Measurements from ENCODE around the gene CACNA1S.

- no peak for TF ChIP-seq HCFC1 (IDR thresholded peaks at IDR 0.05; ENCODE audit: low read depth, low read length)
- no peak for TF ChIP-seq KLF6 (CRISPR knock-in tag; IDR thresholded peaks at IDR 0.05)
- no peak for TF ChIP-seq RBAK (CRISPR knock-in tag; IDR thresholded peaks at IDR 0.05)
- no peak for TF ChIP-seq MAX (IDR thresholded peaks at IDR 0.05)
- no peak for TF ChIP-seq ZNF451 (CRISPR knock-in tag; IDR thresholded peaks at IDR 0.05)
- TF ChIP-seq ELF1 (CRISPR knock-in tag; IDR thresholded peaks at IDR 0.05), result no peak
- TF ChIP-seq CTCF (CRISPR knock-in tag; IDR thresholded peaks at IDR 0.05), result no peak
- TF ChIP-seq JUN (CRISPR knock-in tag; IDR thresholded peaks at IDR 0.05), result no peak
- TF ChIP-seq ZNF792 (CRISPR knock-in tag; IDR thresholded peaks at IDR 0.05), result no peak
- TF ChIP-seq EP300 (IDR thresholded peaks at IDR 0.05; ENCODE audit: low read depth in 2 of 2, low read length in 2 of 2), result no peak
- no peak for TF ChIP-seq EP300 (CRISPR knock-in tag; IDR thresholded peaks at IDR 0.05; ENCODE audit: borderline replicate concordance)
- no peak for TF ChIP-seq GATAD1 (CRISPR knock-in tag; IDR thresholded peaks at IDR 0.05)
- no peak for TF ChIP-seq YY1 (IDR thresholded peaks at IDR 0.05; ENCODE audit: insufficient read depth, insufficient replicate concordance, low read depth, low read length)
- TF ChIP-seq POLR2A (IDR thresholded peaks at IDR 0.05; ENCODE audit: insufficient read depth in 1 of 2, low read depth in 2 of 2, low read length in 2 of 2), result no peak
- no peak for TF ChIP-seq ZNF552 (CRISPR knock-in tag; IDR thresholded peaks at IDR 0.05; ENCODE audit: borderline replicate concordance)
Measured at GRCh38 chr1:201156819-201157218, 44.6 kb upstream of the CACNA1S start.
